HG02943 (cell line): Measurements from ENCODE around the gene CHEK1.
A peak's percentile ranks its signal among the peaks of the same experiment; 100 is the strongest.

Source experiments
- ATAC-seq: cut with Tn5 transposase; IDR thresholded peaks from one replicate; pipeline ENCODE4 v1.9.1; 2021; ENCODE audit warnings: mild to moderate bottlenecking, low read depth, moderate library complexity; ENCODE audit not compliant: unreplicated experiment

Gene CHEK1

GRCh38 chr11:125625630-125626287, 796 bp downstream of the CHEK1 start:
- ATAC-seq, result peak; percentile 77

DNA sequence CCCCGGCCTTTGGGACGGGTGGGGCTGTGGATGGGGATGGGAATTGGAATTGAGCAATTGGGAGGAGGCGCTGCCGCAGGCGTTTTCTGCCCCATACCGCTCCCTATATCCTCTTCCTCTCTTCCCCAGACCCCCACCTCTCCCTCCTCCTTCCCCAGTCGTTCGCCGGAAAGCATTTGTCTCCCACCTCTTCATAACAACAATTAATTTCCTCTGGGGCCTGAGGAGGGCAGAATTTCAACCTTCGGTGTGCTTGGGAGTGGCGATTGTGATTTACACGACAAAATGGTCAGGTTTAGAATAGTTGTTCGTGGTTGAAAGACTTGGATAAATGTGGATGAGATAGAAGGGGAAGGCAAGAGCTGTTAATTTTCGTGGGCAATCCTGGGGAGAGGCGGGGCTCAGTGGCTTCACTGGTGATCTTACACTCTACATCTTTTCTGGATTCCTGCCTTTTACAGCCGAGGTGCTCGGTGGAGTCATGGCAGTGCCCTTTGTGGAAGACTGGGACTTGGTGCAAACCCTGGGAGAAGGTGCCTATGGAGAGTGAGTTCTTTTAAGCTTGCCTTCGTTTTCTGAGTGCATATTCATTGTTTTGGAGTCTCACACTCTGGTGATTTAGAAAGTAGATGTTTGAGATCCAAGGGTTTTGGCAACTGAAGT, 1.5 kb downstream of the CHEK1 start:
- peak; percentile 42 for ATAC-seq

- ATAC-seq, result no peak
Observed at GRCh38 chr11:125627236-125627910, 2.4 kb downstream of the CHEK1 start.

GRCh38 chr11:125637840-125638239, 12.9 kb downstream of the CHEK1 start:
- ATAC-seq, result no peak

GRCh38 chr11:125638315-125638714, 13.4 kb downstream of the CHEK1 start:
- ATAC-seq, result no peak

- no peak for ATAC-seq
Observed at GRCh38 chr11:125645871-125646270, 20.9 kb downstream of the CHEK1 start.

GRCh38 chr11:125649465-125650166, 24.7 kb downstream of the CHEK1 start:
- no peak for ATAC-seq

- ATAC-seq, result no peak
Observed at GRCh38 chr11:125662689-125663088, 37.7 kb downstream of the CHEK1 start.

- no peak for ATAC-seq
Observed at GRCh38 chr11:125663910-125664309, 38.9 kb downstream of the CHEK1 start.

DNA sequence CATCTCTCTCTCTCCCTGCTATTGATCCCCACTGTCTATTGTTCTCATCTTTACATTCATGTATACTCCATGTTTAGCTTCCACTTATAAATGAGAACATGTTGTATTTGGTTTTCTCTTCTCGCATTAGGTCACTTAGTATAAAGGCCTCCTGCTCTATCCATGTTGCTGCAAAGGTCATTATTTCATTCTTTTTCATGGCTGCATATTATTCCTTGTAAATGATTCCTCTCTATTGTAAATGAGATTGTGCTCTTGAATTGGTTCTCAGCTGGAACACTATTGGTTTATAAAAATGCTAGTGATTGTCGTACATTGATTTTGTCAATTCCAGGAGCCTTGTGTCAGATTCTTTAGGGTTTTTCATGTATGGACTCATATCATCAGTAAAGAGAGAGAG, 42.2 kb downstream of the CHEK1 start:
- ATAC-seq, result no peak

DNA sequence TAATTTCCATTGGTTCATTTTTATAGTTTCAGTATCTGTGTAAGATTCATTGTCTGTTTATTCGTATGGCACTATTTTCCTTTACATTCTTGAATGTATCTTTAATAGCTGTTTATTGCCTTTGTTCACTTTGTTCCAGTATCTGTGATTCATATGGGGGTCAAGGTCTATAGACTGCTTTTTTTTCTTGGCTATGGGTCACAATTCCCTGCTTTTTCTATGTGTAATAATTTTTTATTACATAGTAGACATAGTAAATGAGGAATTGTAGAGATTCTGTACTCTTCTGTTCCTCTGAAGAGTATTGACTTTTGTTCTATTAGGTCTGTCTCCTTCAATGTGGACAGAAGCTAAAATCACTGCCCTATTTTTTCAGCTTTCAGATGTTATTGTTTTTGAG, 45.2 kb downstream of the CHEK1 start:
- no peak for ATAC-seq

DNA sequence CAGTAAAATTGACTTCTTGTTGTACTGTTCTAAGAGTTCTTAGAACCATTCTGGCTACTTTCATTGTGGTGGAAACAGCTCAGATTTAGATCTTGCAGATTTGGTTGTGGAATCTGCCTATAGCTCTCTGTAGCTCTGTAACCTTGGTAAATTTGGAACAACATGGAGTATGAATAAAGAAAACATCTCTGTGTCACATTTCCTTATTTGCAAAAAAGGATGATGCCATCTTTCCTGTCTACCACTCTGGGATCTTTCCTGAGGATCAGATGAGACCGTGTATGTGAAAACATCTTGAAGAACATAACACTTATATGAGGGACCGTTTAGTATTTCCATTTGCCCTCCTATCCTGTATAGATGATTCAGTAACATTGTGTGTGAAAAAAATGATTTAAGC, 46.6 kb downstream of the CHEK1 start:
- no peak for ATAC-seq

- no peak for ATAC-seq
Observed at GRCh38 chr11:125674210-125674609, 49.2 kb downstream of the CHEK1 start.

- no peak for ATAC-seq
Observed at GRCh38 chr11:125675196-125675595, 50.2 kb downstream of the CHEK1 start.

GRCh38 chr11:125679397-125679796, 54.4 kb downstream of the CHEK1 start:
- no peak for ATAC-seq

DNA sequence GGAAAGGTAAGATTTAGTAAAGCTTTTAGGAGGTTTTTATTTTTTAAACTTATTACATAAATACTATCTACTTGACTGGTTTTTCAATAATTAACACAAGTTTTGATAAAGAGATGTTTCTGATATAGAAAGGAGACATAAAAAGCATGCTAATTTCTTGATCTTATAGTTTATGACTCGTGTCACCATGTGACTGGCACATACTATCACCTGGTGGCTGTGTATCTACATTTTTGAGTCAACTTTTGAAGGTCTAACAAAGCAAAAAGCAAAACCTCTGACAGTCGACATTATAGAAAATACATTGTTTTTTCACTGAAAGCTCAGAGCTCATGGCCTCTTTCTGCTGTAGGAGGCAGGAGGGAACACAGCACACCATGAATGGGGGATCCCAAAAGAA, 54.9 kb downstream of the CHEK1 start:
- ATAC-seq, result no peak

GRCh38 chr11:125680747-125681146, 55.8 kb downstream of the CHEK1 start, which contains the start of gene ACRV1:
Gene ACRV1 (minus strand): TSS chr11:125680847. CDS start chr11:125680780, 67 bp downstream.
- no peak for ATAC-seq

DNA sequence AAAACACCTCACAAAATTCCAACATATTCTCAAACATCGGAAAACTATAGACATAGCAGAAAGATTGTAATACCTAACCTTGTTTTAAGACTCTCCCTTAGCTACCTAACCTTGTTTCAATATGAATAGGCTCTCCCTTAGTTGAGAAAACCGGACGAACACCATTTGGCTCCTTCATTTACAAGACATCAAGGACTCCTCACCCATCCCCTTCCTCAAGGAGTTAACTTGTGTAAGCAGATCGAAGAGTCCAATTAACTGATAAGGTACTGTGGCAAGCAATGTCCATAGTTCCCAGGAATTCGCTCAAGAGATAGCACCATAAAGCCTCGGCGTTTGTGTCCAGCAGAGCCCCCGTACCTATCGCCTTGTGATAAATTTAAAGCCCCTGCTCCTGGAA, 60.3 kb downstream of the CHEK1 start:
- no peak for ATAC-seq

GRCh38 chr11:125688066-125688465, 63.1 kb downstream of the CHEK1 start:
- ATAC-seq, result no peak

- no peak for ATAC-seq
Observed at GRCh38 chr11:125688632-125689031, 63.7 kb downstream of the CHEK1 start.

- ATAC-seq, result no peak
Observed at GRCh38 chr11:125689274-125689859, 64.4 kb downstream of the CHEK1 start.
